Neutrophil (primary cell): ENCODE measurements around the gene AGO3.
A peak's percentile ranks its signal among the peaks of the same experiment; 100 is the strongest.

ENCODE experiments used
- H3K27ac ChIP-seq: fragments of 200-600 bp; sonication (generic); 2 replicates; pipeline ENCODE4 v1.5.1; 2016; ENCODE audit warnings: mild to moderate bottlenecking, moderate library complexity
- H3K27me3 ChIP-seq: fragments of 200-600 bp; sonication (generic); 2 replicates; pipeline ENCODE4 v1.6.0; 2016; ENCODE audit warnings: mild to moderate bottlenecking
- H3K36me3 ChIP-seq: fragments of 200-600 bp; sonication (generic); 2 replicates; pipeline ENCODE4 v1.5.1; 2017
- H3K4me1 ChIP-seq, 2 experiments: fragments of 200-600 bp in 1 of 2; sonication (generic) in 1 of 2; 1 replicate in 1 of 2; 2 replicates in 1 of 2; pipeline versions ENCODE4 v1.5.1 to v1.6.1; 2013 to 2016; ENCODE audit warnings: low read depth in 1 of 2, low read length in 1 of 2, mild to moderate bottlenecking in 1 of 2, moderate library complexity in 1 of 2; ENCODE audit not compliant: control insufficient read depth in 1 of 2, insufficient read depth in 1 of 2
- H3K4me3 ChIP-seq, 2 experiments: fragments of 200-600 bp in 1 of 2; sonication (generic) in 1 of 2; 1 replicate in 1 of 2; 2 replicates in 1 of 2; pipeline ENCODE4 v1.5.1; 2013 to 2016; ENCODE audit warnings: low read depth in 1 of 2, low read length in 1 of 2, mild to moderate bottlenecking in 1 of 2, moderate library complexity in 1 of 2
- H3K9me3 ChIP-seq: fragments of 200-600 bp; sonication (generic); 2 replicates; pipeline ENCODE4 v1.5.1; 2016
- TF ChIP-seq, protein P1 (sequence below): fragments of 200-600 bp; sonication (generic); IDR thresholded peaks from 2 replicates; pipeline ENCODE4 v1.5.1; 2016; ENCODE audit warnings: antibody characterized with exemption

The AGO3 gene

GRCh38 chr1:35893051-35893879 is 37.6 kb upstream of the AGO3 start:
- Histone ChIP-seq H3K27ac (peak overlapping the region; percentile 93), H3K4me1 (peaks cover 18 to 19% of the 10 kb centered on the region in 2 experiments), H3K36me3 (peaks cover 67% of the 10 kb centered on the region), H3K4me3 (no peak overlapping the region), H3K9me3 (no peaks in the 10 kb centered on the region), H3K27me3 (no peaks in the 10 kb centered on the region)
- TF ChIP-seq, protein P1, sequence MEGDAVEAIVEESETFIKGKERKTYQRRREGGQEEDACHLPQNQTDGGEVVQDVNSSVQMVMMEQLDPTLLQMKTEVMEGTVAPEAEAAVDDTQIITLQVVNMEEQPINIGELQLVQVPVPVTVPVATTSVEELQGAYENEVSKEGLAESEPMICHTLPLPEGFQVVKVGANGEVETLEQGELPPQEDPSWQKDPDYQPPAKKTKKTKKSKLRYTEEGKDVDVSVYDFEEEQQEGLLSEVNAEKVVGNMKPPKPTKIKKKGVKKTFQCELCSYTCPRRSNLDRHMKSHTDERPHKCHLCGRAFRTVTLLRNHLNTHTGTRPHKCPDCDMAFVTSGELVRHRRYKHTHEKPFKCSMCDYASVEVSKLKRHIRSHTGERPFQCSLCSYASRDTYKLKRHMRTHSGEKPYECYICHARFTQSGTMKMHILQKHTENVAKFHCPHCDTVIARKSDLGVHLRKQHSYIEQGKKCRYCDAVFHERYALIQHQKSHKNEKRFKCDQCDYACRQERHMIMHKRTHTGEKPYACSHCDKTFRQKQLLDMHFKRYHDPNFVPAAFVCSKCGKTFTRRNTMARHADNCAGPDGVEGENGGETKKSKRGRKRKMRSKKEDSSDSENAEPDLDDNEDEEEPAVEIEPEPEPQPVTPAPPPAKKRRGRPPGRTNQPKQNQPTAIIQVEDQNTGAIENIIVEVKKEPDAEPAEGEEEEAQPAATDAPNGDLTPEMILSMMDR: no peak

- H3K9me3 ChIP-seq: no peaks in the 10 kb centered on the region
- H3K27me3 ChIP-seq: no peaks in the 10 kb centered on the region
- peaks cover 75% of the 10 kb centered on the region for H3K36me3 ChIP-seq
- peaks cover 18 to 19% of the 10 kb centered on the region in 2 experiments for H3K4me1 ChIP-seq
- H3K27ac ChIP-seq: peak overlapping the region; percentile 93
- TF ChIP-seq, protein P1: peak; percentile 56
- H3K4me3 ChIP-seq: no peak overlapping the region
These were observed 36.7 kb upstream of the AGO3 start for GRCh38 chr1:35894183-35894582.

GRCh38 chr1:35894656-35895055 is 36.2 kb upstream of the AGO3 start:
- no peak overlapping the region for H3K4me3 ChIP-seq
- H3K36me3 ChIP-seq: peaks cover 75% of the 10 kb centered on the region

DNA sequence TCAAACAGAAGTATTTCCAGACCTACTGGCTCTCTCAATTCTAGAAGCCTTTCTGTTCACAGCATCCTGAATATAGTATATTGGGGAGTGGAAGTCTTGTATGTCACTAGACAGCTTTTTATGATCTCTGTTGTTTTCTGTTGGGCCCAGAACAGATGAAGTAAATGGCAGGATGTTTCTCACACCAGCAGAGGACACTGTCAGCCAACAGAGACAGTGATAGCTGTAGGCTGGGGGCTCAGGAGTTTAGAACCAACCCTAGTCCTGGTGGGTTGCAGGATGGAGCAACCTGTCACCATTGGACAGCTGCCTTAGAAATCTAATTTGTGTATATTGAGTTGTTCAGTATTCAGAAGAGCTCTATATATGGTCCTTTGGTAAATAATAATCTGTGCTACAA is 31.0 kb upstream of the AGO3 start:
- Histone ChIP-seq H3K4me1 (peaks cover 2 to 3% of the 10 kb centered on the region in 2 experiments), H3K27ac (peak overlapping the region; percentile 44), H3K9me3 (no peaks in the 10 kb centered on the region), H3K27me3 (no peaks in the 10 kb centered on the region), H3K36me3 (peaks cover 86% of the 10 kb centered on the region), H3K4me3 (no peak overlapping the region)
- TF ChIP-seq, protein P1: no peak

More at GRCh38 chr1:35894656-35895055, 36.2 kb upstream of the AGO3 start:
- H3K4me1 ChIP-seq: peaks cover 18 to 19% of the 10 kb centered on the region in 2 experiments
- peak overlapping the region; percentile 93 for H3K27ac ChIP-seq
- H3K9me3 ChIP-seq: no peaks in the 10 kb centered on the region
- H3K27me3 ChIP-seq: no peaks in the 10 kb centered on the region
- TF ChIP-seq, protein P1: no peak

DNA sequence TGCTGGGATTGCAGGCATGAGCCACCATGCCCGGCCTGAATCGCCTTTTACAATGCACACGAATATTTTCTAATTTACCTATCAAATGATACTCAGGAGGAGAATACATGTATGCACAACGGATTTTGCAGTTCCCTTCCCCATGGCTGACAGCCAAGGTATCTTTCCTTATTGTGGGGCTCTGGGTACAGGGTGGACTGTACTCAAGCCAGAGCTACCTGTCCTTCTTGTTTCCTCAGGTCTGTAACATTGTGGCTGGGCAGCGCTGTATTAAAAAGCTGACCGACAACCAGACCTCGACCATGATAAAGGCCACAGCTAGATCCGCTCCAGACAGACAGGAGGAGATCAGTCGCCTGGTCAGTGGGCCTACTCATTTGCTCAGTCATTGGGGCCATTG is 29.7 kb upstream of the AGO3 start:
- Histone ChIP-seq H3K4me1 (no peaks in the 10 kb centered on the region), H3K36me3 (peaks cover 86% of the 10 kb centered on the region), H3K4me3 (no peak overlapping the region), H3K9me3 (no peaks in the 10 kb centered on the region), H3K27ac (no peak overlapping the region), H3K27me3 (no peaks in the 10 kb centered on the region)
- TF ChIP-seq, protein P1: no peak
